IPS DF 6.9 (cell line): Measurements from ENCODE around the gene NME7.
"Not testable (repeated sequence)": the region's sequence is repeated elsewhere in the genome, so short reads cannot be mapped to it uniquely, and the experiment has no call there.

Experiments
- DNase-seq: peaks from one replicate; pipeline ENCODE4 v3.0.0-alpha.2; 2013; ENCODE audit warnings: low read depth, low spot score
- H3K27ac ChIP-seq: one replicate; pipeline ENCODE4 v1.5.1; 2013; ENCODE audit warnings: low read length, control low read depth
- H3K27me3 ChIP-seq: 2 replicates; pipeline ENCODE4 v1.6.1; 2013; ENCODE audit warnings: mild to moderate bottlenecking, low read length; ENCODE audit not compliant: control insufficient read depth, insufficient read depth
- H3K36me3 ChIP-seq: 2 replicates; pipeline ENCODE4 v1.6.1; 2013; ENCODE audit warnings: low read length; ENCODE audit not compliant: control insufficient read depth, insufficient read depth
- H3K4me1 ChIP-seq: 2 replicates; pipeline ENCODE4 v1.6.1; 2013; ENCODE audit warnings: low read length; ENCODE audit not compliant: control insufficient read depth, insufficient read depth
- H3K4me3 ChIP-seq: 2 replicates; pipeline ENCODE4 v1.5.1; 2013; ENCODE audit warnings: mild to moderate bottlenecking, low read length
- H3K9me3 ChIP-seq: 2 replicates; pipeline ENCODE4 v1.6.1; 2013; ENCODE audit warnings: low read length, inconsistent platforms; ENCODE audit not compliant: control insufficient read depth, insufficient read depth
- WGBS: extraction: QIAGEN DNeasy Blood & Tissue Kit; methylation state at CpG from one replicate; pipeline ENCODE4 v1.1.7; 2013; ENCODE audit warnings: mixed read lengths, missing lambda C conversion rate; ENCODE audit not compliant: insufficient read length, insufficient coverage; 5-methylcytosine and 5-hydroxymethylcytosine counted together

Gene NME7

DNA sequence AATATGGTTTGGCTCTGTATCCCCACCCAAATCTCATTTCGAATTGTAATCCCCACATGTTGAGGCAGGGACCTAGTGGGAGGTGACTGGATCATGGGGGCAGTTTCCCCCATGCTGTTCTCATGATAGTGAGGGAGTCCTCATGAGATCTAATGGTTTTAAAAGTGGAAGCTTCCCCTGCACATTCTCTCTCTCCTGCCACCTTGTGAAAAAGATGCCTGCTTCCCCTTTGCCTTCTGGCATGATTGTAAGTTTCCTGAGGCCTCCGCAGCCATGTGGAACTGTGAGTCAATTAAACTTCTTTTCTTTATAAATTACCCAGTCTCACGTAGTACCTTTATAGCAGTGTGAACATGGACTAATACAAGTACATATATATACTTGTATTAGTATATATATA lies 25.5 kb downstream of the NME7 start:
- H3K27ac ChIP-seq, H3K36me3 ChIP-seq, H3K9me3 ChIP-seq, H3K4me3 ChIP-seq, H3K4me1 ChIP-seq, H3K27me3 ChIP-seq, DNase-seq: not testable (repeated sequence)
- WGBS, result no CpG with 5 or more reads among the region's 3 CpGs

DNA sequence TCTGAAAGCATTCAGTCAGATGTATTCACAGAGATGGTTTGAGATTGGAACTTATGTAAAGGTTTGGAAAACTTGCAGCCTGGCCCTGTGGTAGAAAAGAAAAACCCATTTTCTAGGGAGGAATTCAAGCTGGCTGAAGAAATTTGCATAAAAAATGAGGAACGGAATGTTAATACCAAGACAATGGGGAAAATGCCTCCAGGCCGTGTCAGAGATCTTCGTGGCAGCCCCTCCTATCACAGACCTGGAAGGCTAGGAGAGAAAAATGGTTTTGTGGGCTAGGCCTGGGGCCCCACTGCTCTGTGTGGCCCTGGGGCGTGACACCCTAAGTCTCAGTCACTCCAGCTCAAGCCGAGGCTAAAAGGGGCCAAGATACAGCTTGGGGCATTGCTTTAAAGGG lies 26.7 kb downstream of the NME7 start:
- no peaks in the 10 kb centered on the region for H3K4me1 ChIP-seq
- no peak overlapping the region for H3K4me3 ChIP-seq
- H3K27ac ChIP-seq, result no peak overlapping the region
- H3K27me3 ChIP-seq, result no peaks in the 10 kb centered on the region
- peak; percentile 13 for DNase-seq
- H3K36me3 ChIP-seq, result no peaks in the 10 kb centered on the region
- no peaks in the 10 kb centered on the region for H3K9me3 ChIP-seq
- WGBS, result no CpG with 5 or more reads among the region's 5 CpGs

DNA sequence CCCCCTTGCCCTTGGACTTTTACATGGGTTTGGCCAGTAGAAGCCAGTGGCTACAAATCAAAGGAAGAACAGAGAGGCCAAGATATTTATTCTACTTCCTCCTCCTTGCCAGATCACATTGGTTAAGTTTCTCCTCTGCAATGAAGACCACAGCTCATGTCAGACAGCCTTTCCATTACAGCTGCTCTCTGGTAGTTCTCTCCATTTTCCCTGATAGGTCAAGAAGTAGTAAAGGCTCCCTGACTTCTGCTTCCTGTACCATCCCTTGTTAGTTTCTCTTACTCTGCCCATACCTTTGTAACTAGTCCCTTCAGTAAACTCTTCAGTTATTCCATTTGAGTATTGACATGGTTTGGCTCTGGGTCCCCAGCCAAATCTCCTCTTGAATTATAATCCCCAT lies 27.8 kb downstream of the NME7 start:
- Histone ChIP-seq H3K36me3 (no peaks in the 10 kb centered on the region), H3K4me1 (no peaks in the 10 kb centered on the region), H3K27me3 (no peaks in the 10 kb centered on the region), H3K27ac (no peak overlapping the region), H3K4me3 (no peak overlapping the region), H3K9me3 (no peaks in the 10 kb centered on the region)
- no peak for DNase-seq

DNA sequence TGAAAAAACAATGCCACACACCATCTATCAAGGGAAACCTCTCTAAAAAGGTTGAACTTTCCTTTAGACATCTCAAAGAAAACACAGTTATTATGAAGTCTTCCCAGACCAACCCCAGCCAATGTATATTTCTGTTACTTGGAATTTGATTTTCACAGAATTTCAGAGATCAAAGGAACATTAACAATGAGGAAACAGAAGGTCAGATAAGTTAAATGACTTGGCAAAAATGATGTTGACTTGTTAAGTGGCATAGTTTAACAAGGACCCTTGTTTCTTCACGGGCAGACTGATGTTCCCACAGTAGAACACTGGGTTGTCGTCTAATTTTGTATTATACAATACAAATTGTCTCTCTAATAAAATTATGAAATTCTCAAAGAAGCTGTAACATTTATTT lies 29.0 kb downstream of the NME7 start:
- WGBS, result no CpG with 5 or more reads among the region's 2 CpGs
- Histone ChIP-seq H3K4me3 (no peak overlapping the region), H3K36me3 (no peaks in the 10 kb centered on the region), H3K9me3 (no peaks in the 10 kb centered on the region), H3K27me3 (no peaks in the 10 kb centered on the region), H3K27ac (no peak overlapping the region), H3K4me1 (no peaks in the 10 kb centered on the region)
- no peak for DNase-seq

DNA sequence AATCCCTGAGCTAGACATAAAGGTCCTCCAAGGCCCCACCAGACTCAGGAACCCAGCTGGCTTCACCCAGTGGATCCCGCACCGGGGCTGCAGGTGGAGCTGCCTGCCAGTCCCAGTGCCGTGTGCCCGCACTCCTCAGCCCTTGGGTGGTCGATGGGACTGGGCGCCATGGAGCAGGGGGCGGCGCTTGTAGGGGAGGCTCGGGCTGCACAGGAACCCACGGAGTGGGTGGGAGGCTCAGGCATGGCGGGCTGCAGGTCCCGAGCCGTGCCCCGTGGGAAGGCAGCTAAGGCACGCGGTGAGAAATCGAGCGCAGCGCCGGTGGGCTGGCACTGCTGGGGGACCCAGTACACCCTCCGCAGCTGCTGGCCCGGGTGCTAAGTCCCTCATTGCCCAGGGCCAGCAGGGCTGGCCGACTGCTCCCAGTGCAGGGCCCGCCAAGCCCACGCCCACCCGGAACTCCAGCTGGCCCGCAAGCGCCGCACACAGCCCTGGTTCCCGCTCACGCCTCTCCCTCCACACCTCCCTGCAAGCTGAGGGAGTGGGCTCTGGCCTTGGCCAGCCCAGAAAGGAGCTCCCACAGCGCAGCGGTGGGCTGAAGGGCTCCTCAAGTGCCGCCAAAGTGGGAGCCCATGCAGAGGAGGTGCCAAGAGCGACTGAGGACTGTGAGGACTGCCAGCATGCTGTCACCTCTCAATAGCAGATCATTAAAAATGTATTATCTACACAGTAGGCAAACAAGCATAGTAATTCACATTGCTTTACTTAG lies 30.5 kb downstream of the NME7 start:
- DNase-seq, H3K36me3 ChIP-seq: not testable (repeated sequence)

DNA sequence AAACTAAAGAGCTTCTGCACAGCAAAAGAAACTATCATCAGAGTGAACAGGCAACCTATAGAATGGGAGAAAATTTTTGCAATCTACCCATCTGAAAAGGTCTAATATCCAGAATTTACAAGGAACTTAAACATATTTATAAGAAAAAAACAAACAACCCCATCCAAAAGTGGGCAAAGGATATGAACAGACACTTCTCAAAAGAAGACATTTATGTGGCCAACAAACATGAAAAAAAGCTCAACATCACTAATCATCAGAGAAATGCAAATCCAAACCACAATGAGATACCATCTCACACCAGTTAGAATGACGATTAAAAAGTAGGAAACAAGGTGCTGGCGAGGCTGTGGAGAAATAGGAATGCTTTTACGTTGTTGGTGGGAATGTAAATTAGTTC lies 32.9 kb downstream of the NME7 start:
- H3K9me3 ChIP-seq, H3K4me1 ChIP-seq, H3K4me3 ChIP-seq, DNase-seq, H3K36me3 ChIP-seq, H3K27ac ChIP-seq, H3K27me3 ChIP-seq: not testable (repeated sequence)
- no CpG with 5 or more reads among the region's 3 CpGs for WGBS

More for the DNA sequence above, 30.5 kb downstream of the NME7 start:
- no CpG with 5 or more reads among the region's 35 CpGs for WGBS
- not testable (repeated sequence) for H3K27ac ChIP-seq, H3K4me3 ChIP-seq, H3K9me3 ChIP-seq, H3K4me1 ChIP-seq, H3K27me3 ChIP-seq

DNA sequence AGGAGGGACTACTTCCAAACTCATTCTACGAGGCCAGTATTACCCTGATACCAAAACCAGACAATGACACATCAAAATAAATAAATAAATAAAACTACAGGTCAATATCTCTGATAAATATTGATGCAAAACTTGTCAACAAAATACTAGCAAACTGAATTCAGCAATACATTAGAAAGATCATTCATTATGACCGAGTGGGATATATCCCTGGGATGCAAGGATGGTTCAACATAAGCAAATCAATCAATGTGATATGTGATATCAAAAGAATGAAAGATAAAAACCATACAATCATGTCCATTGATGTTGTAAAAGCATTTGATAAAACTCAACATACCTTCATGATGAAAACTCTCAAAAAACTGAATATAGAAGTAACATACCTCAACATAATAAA lies 36.7 kb downstream of the NME7 start:
- no peaks in the 10 kb centered on the region for H3K36me3 ChIP-seq
- DNase-seq, result no peak
- no peak overlapping the region for H3K4me3 ChIP-seq
- no peaks in the 10 kb centered on the region for H3K27me3 ChIP-seq
- H3K27ac ChIP-seq, result no peak overlapping the region
- no peaks in the 10 kb centered on the region for H3K4me1 ChIP-seq
- no peaks in the 10 kb centered on the region for H3K9me3 ChIP-seq
- WGBS, result no CpG with 5 or more reads among the region's 2 CpGs

DNA sequence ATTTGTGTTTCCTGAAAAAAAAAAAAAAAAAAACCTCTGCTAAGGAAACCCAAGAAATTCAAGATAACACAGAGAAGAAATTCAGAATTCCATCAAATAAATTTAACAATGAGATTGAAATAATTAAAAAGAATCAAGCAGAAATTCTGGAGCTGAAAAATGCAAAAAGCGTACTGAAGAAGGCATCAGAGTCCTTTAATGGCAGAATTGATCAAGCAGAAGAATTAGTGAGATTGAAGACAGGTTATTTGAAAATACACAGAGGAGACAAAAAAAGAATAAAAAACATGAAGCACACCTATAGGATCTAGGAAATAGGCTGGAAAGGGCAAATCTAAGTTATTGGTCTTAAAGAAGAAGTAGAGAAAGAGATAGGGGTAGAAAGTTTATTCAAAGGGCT lies 38.2 kb downstream of the NME7 start:
- H3K27ac ChIP-seq, result no peak overlapping the region
- no peaks in the 10 kb centered on the region for H3K27me3 ChIP-seq
- no peak overlapping the region for H3K4me3 ChIP-seq
- no peaks in the 10 kb centered on the region for H3K9me3 ChIP-seq
- DNase-seq, result no peak
- WGBS, result no CpG with 5 or more reads among the region's 1 CpG
- no peaks in the 10 kb centered on the region for H3K36me3 ChIP-seq
- H3K4me1 ChIP-seq, result no peaks in the 10 kb centered on the region

DNA sequence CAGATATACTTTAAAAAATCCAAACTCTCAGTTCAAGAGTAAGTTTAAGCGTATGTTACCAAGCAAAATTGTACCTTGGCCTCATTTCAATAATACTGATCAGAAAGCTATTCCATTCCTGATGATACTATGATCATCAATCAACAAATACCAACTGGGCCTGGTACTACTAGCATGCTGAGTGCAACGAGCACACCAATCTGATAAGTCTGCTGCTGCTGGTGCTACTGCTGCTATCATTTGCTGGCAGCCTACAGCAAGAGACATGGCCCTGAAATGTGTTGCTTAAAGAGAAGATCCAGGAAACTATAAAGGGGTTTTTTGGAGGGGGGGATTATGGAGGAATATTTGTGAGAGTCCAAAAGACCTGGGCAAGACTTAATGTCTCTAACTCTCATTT lies 39.7 kb downstream of the NME7 start:
- H3K9me3 ChIP-seq, result no peaks in the 10 kb centered on the region
- no peaks in the 10 kb centered on the region for H3K36me3 ChIP-seq
- no peaks in the 10 kb centered on the region for H3K4me1 ChIP-seq
- H3K27me3 ChIP-seq, result no peaks in the 10 kb centered on the region
- WGBS, result no CpG with 5 or more reads among the region's 2 CpGs
- no peak overlapping the region for H3K27ac ChIP-seq
- DNase-seq, result no peak
- H3K4me3 ChIP-seq, result no peak overlapping the region

DNA sequence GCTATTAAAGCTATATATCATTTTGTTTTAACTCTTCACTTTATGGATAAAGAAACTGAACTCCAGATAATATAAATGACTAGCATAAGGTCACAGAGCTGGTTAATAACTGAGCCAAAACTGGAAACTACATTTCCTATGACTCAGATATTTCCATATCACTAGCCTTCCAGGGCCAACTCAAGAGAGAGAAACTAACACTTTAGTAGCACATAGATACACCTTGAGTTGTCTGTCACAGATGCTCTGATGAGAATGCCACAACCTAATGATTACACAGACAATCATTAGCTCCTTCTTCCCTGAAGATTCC lies 40.7 kb downstream of the NME7 start:
- no peak overlapping the region for H3K27ac ChIP-seq
- DNase-seq, result no peak

DNA sequence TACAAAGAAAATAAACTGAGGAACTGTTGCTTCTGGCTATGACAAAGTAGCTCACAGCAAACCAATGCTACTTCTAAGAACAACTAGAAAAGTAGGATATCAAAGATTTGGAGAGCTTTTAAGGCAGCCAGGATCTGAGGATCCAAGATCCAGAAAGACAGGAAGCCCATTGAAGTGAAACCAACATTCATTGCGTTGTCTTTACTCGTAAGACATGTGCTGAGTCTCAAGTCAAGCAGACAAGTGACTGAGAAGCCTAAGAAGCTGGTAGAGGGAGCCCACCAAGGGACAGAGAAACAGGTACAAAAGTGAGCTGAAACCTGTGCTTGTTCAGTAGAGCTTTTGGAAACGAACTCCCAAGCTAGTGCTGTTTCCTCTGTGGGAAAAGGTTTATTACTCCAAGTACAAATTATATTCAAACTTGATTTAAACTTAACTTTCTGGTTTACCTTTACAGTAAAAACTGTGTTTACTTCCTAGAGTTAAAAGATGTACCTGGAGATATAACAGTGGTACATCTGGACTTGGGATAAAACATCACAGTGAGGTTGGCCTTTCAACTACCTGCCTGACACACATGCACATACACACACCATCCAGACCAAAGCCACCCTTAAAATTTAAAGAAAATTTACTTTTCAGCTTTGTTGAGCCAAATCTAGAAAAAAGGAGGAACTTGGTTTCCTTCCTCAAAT lies 41.2 kb downstream of the NME7 start:
- no peak for DNase-seq
- no CpG with 5 or more reads among the region's 3 CpGs for WGBS
- Histone ChIP-seq H3K4me3 (no peak overlapping the region), H3K9me3 (no peaks in the 10 kb centered on the region), H3K4me1 (no peaks in the 10 kb centered on the region), H3K27me3 (no peaks in the 10 kb centered on the region), H3K36me3 (no peaks in the 10 kb centered on the region), H3K27ac (no peak overlapping the region)

More for the DNA sequence above, 40.7 kb downstream of the NME7 start:
- no peaks in the 10 kb centered on the region for H3K36me3 ChIP-seq
- no peaks in the 10 kb centered on the region for H3K4me1 ChIP-seq
- H3K4me3 ChIP-seq, result no peak overlapping the region
- H3K9me3 ChIP-seq, result no peaks in the 10 kb centered on the region
- H3K27me3 ChIP-seq, result no peaks in the 10 kb centered on the region
